ENCODE measurements around the gene ATP5ME.
"Not testable (repeated sequence)": the region's sequence is repeated elsewhere in the genome, so short reads cannot be mapped to it uniquely, and the experiment has no call there.

ATP5ME gene

DNA sequence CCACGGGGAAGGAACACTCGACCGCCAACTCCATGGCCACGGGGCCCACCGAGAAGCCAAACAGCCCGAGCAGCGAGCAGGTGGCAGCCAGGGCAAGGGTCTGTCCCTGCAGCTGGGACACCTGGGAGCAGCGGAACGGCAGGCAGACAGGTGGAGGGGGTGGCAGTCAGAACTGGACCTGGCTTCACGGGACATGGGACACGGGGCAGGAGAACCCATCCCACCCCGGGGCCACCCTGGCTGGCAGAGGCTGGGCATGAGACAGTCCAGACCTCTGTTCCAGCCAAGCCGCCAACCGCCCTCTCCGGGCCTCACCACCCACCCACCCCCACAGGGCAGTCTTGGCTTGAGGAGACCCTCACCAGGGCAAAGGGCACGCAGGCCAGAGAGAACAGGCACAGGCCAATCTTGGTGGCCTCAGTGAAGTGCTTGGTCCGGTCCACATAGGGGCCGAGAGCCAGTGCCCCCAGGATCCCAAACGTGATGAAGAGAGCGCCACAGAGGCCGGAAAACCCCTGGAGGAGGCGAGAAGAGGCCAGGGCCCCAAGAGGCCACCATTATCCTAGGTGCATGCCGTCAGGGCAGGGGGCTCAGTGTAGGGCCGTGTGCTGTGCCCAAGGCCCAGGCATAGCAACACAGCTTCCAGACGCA, 9.3 kb upstream of the ATP5ME start:
- no peak for DNase-seq

DNA sequence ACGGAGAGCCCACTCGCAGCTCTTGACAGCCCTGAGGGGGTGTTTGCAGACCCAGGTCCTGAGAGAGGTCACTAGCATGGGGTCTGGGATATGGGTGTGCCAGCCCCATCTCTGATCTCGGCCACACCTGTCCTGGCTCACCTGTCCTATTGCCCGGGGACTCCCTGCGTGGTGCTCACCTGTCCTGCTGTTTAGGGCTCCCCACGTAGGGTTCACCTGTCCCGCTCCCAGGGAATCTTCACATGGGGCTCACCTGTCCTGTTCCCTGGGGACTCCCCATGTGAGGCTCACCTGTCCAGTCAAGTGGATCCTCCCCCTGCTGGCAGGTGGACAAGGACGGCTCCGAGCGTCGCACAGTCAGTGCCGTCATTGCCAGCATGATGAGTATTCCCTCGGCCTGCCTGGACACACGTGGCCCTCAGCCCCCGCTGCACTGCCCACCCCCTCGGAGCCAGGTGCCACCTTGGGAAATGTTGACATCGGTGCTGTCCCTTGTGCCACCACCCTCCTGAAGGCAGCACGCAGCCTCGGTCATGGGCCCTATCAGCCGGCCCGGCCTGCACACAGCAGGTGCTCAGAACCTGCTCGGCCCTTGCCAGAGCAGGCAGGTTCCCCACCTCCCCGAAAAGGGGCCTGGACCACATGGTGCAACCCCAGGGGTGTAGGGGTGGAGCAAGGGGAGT, 8.6 kb upstream of the ATP5ME start:
- no peak for DNase-seq

DNA sequence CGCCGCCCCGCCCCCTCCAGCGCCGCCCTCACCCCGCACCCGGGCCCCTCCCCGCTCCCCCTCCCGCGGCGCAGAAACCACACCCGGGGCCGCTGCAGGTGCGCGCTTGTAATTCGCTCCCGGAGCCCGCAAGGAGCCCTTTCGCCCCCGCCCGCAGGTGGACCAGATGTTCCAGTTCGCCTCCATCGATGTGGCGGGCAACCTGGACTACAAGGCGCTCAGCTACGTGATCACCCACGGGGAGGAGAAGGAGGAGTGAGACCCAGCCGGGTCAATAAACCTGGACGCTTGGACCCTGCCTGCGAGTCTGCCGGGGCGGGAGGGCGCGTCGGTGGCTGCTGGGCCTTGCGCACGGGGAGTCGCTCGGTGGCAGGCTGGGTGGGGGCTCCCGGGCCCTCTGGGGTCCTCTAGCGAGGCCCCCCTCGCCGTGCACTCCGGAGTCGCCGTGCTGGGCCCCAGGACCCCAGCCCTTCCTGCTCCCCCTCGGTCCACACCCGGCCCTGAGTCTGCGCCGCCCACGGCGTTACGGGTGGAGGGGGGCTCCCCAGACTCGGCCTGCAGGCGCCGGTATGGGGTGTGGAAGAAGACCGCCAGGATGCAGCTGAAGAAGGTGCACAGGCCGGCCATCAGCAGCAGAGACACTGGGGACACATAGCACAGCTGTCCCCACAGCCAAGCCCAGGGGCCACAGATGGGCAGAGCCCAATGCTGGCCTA, 7.8 kb upstream of the ATP5ME start:
- DNase-seq = peak; percentile 60

GRCh38 chr4:680928-681645, 7.0 kb upstream of the ATP5ME start:
- DNase-seq = peak; percentile 68

DNA sequence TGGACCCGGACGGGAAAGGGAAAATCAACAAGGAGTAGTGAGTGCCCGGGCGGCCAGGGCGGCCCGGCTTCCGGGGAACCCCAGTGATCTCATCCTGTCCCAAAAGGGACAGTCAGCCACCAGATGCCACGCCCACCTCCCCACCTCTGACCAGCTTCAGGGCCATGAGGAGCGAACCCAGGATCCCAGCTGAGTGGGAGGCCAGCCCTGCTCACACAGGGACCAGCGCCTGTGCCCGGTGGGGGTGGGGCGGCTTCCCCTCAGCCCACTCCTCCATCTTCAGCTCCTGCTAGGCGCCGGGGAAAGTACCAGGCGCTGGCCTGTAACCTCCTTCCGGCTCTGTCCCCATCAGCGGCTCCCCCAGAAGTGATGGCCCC, 6.5 kb upstream of the ATP5ME start:
- peak; percentile 19 for DNase-seq

GRCh38 chr4:680091-680490, 6.0 kb upstream of the ATP5ME start:
- no peak for DNase-seq

DNA sequence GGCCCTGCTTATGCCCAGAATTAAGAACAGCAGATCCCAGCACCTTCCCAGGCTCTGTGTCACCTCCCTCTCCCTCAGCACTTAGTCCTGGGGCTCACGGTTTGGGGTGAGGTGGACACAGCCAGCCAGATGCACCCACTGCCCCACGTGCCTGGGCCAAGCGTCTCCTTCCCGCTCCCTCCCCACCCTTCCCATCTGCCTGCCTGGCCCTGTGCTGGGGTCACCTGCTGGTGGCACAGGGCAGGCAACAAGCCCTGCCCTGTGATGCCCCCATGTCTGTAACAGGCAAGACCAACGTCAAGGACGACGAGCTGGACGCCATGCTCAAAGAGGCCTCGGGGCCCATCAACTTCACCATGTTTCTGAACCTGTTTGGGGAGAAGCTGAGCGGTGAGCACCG, 5.6 kb upstream of the ATP5ME start:
- no peak for DNase-seq

- DNase-seq = no peak
Measured at GRCh38 chr4:679104-679481, 5.0 kb upstream of the ATP5ME start.

DNA sequence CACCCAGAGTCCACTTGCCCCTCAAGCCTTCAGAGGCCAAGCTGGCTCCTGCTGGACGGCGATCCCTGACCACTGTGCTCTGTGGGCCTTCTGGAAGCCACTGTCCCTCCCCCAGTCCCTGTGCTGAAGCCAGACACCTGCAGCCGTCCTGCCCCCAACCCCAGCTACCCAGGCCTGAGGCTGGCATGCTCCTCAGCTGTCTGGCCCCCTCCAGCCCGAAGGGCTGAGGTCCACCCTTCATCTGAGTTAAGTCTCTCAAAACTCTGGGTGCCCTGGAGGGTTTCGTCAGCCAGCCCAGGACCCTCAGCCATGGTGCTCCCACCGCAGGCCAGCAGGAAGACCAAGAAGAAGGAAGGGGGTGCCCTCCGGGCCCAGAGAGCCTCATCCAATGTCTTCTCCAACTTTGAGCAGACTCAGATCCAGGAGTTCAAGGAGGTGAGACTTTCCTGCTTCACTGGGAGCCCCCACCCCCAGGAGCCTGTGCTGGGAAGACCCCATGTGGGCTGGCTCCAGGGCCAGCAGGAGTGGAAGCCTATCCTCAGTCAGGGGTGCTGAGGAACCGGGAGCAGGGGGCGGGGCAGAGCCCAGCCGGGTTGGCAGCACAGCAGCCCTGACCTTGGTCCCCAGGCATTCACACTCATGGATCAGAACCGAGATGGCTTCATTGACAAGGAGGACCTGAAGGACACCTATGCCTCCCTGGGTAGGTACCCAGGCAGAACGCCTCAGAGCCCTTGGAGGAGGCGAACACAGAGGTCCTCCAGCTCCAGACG, 4.4 kb upstream of the ATP5ME start:
- no peak for DNase-seq

DNA sequence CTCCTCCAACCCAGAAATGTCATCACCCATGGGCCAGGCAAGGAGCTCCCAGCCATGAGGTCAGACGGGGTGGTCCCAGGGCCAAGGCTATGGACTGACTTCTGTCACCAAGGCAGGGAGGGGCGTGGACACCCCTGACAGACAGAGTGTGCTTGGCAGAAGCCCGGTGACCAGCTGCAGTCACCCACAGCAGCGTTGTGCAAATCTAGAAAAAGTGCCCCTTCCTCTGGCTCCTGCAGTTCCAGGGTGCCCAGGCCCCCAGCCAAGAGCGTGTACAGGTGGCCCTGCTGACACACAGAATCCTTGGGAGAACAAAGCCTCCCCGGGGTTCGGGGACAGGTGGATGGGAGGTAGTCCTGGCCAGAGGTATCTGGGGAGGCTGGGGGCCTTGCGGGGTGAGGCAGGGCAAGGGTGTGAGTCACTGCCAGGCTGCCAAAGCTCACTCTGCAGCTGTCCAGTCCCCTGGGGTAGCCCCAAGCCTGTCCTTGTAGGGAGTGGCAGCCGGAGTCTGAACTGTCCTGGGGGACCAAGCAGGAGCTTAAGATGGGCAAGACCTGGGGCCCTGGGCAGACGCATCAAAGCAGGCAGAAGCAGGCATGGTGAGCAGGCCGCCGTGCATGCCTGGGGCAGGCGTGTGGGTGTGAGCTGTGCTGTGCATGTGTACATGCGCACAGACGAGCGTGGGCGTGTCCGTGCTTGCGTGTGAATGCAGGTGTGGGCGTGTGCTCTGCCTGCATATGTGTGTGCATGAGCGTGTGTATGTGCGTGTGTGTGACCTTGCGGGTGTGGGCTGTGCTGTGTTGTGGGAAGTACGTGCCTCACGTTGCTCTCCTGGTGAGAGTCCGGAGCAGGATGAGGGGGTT, 3.6 kb upstream of the ATP5ME start:
- DNase-seq = peak; percentile 19

GRCh38 chr4:676871-677235, 2.8 kb upstream of the ATP5ME start:
- DNase-seq = no peak

DNA sequence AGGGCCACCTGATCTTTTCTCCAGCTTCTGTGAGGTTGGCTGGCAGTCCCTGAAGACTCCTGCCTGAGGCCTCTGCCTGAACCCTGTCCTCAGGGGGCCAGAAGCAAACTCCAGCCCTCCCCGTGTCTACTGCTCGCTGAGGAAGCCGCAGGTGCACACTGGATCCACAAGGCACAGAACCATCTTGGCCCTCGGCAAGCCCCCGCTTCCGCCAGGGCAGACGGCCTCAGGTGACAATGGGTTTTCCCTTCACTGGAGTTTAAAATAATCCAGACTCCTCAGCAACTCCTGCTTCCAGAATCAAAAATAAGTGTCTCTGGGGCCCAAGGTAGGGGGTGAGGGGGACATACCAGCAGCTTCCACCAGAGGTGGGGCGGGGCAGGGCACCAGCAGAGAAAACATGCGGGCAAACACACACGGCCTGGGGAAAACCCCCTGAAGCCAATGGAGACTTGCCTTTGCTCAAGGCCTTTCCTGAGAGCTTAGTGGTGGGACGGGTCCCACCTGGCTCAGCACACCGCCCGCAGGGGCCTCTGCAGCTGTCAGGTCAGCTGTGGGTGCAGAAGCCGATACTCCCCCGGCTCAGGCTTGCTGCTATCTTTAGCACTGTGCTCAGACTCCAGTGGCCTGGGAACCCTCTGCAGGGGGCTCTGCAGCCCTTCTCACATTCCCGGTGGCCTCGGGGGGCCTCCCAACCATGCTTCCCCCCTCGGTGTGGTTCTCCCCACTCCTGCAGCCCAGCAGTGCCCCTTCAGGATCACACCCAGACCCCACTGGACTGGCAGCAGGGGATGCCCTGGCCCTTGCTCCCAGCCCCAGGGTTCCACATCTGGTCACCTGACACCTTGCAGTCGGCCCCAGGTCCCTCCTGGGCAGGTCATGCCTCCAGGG, 2.1 kb upstream of the ATP5ME start:
- no peak for DNase-seq

GRCh38 chr4:675036-675882, 1.2 kb upstream of the ATP5ME start:
- no peak for DNase-seq

DNA sequence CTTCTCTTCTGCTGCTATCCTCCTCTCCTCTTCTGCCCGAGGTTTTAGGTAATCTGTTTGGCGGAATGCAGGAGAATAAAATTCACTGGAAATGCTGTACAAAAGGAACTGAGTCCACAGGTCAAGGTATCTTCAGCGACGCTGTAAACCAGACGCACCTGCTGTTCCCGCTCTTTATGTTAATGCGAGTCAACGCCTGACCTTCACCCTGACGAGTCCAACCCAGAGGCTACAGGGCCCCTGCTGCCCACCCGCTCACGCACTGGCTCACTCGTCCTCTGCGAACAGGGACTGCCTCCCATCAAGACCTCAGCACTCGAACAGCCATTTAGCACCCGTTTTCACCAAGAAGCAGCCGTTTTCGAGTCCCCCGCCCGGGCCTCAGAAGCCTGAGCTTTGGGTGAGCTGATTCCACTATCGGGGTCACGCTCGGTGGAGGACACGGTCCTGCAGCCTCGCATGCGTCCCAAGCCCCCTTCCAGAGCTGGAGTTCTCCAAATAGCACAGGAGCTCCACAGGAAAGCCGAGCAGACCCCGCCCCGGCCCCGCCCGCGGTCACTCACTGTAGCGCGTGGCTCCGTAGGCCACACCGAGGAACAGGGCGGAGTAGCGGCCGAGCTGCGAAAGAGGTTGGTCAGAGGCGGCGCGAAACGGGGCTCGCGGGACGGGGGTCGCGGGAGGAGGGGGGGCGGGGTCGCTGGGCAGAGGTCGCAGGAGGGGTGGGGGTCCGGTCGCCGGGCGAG, 556 bp downstream of the ATP5ME start:
- DNase-seq = no peak

GRCh38 chr4:671769-672168, 2.3 kb downstream of the ATP5ME start:
- DNase-seq = no peak

GRCh38 chr4:669806-670559, 4.1 kb downstream of the ATP5ME start:
- DNase-seq = not testable (repeated sequence)

DNA sequence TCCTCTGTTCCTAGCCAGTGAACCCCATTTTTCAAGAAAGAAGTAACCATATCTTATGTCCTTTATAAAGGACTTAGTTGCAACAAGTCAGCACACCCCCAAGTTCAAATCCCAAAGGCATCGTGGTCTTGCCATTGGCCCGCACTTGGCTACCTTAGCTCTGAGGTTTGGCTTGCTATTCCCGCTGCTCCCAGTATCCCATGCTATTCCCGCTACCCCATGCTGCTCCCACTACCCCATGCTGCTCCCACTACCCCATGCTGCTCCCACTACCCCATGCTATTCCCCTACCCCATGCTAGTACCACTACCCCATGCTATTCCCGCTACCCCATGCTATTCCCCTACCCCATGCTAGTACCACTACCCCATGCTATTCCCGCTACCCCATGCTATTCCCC, 5.9 kb downstream of the ATP5ME start:
- DNase-seq = not testable (repeated sequence)

DNA sequence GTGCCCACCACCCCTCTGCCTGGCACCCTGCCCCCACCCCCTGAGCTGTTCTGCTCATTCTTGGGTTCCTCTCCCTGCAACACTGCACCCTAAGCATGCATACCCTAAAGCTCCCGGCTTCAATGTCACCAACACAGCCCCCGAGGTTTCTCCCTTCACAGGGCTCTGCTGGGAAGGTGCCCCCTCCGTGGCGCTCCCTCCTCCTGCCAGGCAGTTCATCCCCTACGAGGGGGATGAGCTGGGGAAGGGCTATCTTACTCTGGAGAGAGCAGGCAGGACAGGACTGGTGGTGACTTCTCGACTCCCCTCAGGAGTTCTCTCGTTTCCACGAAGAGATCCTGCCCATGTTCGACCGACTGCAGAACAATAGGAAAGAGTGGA, 6.5 kb downstream of the ATP5ME start:
- DNase-seq = no peak
